Measurements from ENCODE around the gene AGRN. TPM values are rescaled to one million over a fixed set of nuclear protein-coding genes. Genes with fewer than 3 reads are reported as not detected.
A peak's percentile ranks its signal among the peaks of the same experiment; 100 is the strongest.
"Not testable (repeated sequence)": the region's sequence is repeated elsewhere in the genome, so short reads cannot be mapped to it uniquely, and the experiment has no call there.

The AGRN gene
- polyA plus RNA-seq, 1 experiment: 41.2 TPM

DNA sequence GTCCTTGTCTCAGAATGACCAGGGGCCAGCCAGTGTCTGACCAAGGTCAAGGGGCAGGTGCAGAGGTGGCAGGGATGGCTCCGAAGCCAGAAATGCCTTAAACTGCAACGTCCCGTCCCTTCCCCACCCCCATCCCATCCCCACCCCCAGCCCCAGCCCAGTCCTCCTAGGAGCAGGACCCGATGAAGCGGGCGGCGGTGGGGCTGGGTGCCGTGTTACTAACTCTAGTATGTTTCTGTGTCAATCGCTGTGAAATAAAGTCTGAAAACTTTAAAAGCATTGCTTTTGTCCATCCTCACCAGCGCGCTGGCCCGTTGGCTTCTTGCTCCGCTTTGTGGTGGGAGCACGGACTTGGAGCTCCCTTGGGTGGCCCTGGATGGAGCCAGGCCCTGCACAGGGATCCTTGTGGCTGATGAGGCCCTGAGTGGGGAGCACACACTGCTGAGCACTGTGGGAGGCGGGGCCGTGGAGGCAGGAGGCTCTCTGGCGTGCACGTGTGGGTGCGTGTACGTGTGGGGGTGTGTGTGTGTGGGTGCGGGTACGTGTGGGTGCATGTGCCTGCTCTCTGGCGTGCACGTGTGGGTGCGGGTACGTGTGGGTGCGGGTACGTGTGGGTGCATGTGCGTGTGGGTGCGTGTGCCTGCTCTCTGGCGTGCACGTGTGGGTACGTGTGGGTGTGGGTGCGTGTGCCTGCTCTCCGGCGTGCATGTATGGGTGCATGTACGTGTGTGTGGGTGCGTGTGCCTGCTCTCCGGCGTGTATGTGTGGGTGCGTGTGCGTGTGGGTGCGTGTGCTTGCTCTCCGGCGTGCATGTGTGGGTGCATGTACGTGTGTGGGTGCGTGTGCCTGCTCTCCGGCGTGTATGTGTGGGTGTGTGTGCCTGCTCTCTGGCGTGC is 36.2 kb downstream of the AGRN start:
- ChIA-PET POLR2A (no interaction called here), CTCF (interaction anchor here (1.2 to 2.3 kb wide), 3 partner anchors 9 to 73 kb away, joined by 3 to 6 read pairs (median 3); no protein-coding TSS in a partner anchor)
- no peak for DNase-seq (ENCODE audit: low read depth)
- no peaks in the 10 kb centered on the region; the same call in 1 of the 2 replicates for H3K27me3 ChIP-seq (ENCODE audit: control insufficient read depth, insufficient read depth, low read length)
- H3K4me3 ChIP-seq (ENCODE audit: low read depth, low read length): no peak overlapping the region
- peaks cover 24% of the 10 kb centered on the region for H3K36me3 ChIP-seq (ENCODE audit: control insufficient read depth, insufficient read depth, low read length)
- TF ChIP-seq, protein P1, sequence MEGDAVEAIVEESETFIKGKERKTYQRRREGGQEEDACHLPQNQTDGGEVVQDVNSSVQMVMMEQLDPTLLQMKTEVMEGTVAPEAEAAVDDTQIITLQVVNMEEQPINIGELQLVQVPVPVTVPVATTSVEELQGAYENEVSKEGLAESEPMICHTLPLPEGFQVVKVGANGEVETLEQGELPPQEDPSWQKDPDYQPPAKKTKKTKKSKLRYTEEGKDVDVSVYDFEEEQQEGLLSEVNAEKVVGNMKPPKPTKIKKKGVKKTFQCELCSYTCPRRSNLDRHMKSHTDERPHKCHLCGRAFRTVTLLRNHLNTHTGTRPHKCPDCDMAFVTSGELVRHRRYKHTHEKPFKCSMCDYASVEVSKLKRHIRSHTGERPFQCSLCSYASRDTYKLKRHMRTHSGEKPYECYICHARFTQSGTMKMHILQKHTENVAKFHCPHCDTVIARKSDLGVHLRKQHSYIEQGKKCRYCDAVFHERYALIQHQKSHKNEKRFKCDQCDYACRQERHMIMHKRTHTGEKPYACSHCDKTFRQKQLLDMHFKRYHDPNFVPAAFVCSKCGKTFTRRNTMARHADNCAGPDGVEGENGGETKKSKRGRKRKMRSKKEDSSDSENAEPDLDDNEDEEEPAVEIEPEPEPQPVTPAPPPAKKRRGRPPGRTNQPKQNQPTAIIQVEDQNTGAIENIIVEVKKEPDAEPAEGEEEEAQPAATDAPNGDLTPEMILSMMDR (IDR thresholded peaks at IDR 0.05; ENCODE audit: insufficient read depth, low read depth, low read length): no peak

DNA sequence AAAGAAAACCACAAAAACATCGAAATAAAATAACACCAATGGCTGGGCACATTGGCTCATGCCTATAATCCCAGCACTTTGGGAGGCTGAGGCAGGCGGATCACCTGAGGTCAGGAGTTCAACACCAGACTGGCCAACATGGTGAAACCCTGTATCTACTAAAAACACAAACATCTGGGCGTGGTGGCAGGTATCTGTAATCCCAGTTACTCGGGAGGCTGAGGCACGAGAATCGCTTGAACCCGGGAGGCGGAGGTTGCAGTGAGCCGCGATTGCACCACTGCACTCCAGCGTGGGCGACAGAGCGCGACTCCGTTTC is 37.8 kb downstream of the AGRN start:
- H3K27me3 ChIP-seq (ENCODE audit: control insufficient read depth, insufficient read depth, low read length); DNase-seq (ENCODE audit: low read depth); POLR2A ChIA-PET; H3K4me3 ChIP-seq (ENCODE audit: low read depth, low read length): not testable (repeated sequence)
- peaks cover 16% of the 10 kb centered on the region for H3K36me3 ChIP-seq (ENCODE audit: control insufficient read depth, insufficient read depth, low read length)
- CTCF ChIA-PET: interaction anchor here (0.7 kb wide), 1 partner anchor 102 kb away, joined by 3 read pairs; no protein-coding TSS in a partner anchor

GRCh38 chr1:1058088-1058905 is 38.4 kb downstream of the AGRN start:
- peak overlapping the region; percentile 49; the same call in 1 of the 2 replicates for H3K4me3 ChIP-seq (ENCODE audit: low read depth, low read length)
- TF ChIP-seq, protein P1 (IDR thresholded peaks at IDR 0.05; ENCODE audit: insufficient read depth, low read depth, low read length): no peak
- ChIA-PET CTCF (interaction anchor here (1.0 to 8.5 kb wide), 8 partner anchors 10 to 74 kb away, joined by 3 to 157 read pairs (median 5); partner anchors contain the start of genes HES4 and PERM1), POLR2A (no interaction called here)
- H3K27me3 ChIP-seq (ENCODE audit: control insufficient read depth, insufficient read depth, low read length): no peaks in the 10 kb centered on the region; the same call in 1 of the 2 replicates
- no peak for DNase-seq (ENCODE audit: low read depth)
- peaks cover 11% of the 10 kb centered on the region for H3K36me3 ChIP-seq (ENCODE audit: control insufficient read depth, insufficient read depth, low read length)

GRCh38 chr1:1058921-1059493 is 39.1 kb downstream of the AGRN start:
- Histone ChIP-seq H3K27me3 (ENCODE audit: control insufficient read depth, insufficient read depth, low read length) (no peaks in the 10 kb centered on the region; the same call in 1 of the 2 replicates), H3K4me3 (ENCODE audit: low read depth, low read length) (peak overlapping the region; percentile 49), H3K36me3 (ENCODE audit: control insufficient read depth, insufficient read depth, low read length) (peaks cover 7% of the 10 kb centered on the region)
- TF ChIP-seq, protein P1 (IDR thresholded peaks at IDR 0.05; ENCODE audit: insufficient read depth, low read depth, low read length): peak; percentile 14; the same call in 1 of the 2 replicates
- ChIA-PET POLR2A (no interaction called here), CTCF (interaction anchor here (0.9 to 8.5 kb wide), 10 partner anchors 10 to 75 kb away, joined by 3 to 157 read pairs (median 6); partner anchors contain the start of genes HES4 and PERM1)
- DNase-seq (ENCODE audit: low read depth): no peak

DNA sequence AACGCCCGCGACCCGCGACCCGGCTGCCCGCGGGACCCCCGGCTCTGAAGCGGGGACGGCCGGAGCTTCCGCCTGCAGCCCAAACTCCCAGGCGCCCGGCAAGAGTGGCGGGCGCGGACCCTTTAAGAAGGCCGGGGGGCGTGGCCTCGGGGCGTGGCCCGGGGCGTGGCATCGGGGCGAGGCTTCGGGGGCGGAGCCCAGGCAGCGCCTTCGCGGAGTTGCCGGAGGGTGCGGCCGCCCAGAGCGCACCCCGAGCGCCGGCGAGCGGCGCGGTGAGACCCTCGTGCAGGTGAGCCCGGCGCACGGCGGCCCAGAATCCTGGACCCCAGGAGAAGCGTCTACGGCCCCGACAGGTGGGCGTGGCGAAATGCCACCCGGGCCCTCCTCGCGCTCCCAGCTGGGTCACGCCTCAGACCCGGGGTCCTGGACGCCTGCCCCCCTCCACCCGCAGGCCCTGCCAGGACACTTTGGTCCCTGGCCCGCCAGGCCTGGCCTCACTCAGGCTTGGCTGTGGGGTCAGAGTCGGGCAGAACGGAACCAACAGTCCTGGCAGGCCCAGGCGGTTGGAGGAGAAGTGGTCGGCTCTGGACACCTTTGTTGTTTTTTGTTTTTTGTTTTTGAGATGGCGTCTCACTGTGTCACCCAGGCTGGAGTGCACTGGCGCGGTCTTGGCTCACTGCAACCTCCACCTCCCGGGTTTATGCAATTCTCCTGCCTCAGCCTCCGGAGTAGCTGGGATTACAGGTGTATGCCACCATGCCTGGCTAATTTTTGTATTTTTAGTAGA is 39.8 kb downstream of the AGRN start:
- TF ChIP-seq, protein P1 (IDR thresholded peaks at IDR 0.05; ENCODE audit: insufficient read depth, low read depth, low read length): no peak
- Histone ChIP-seq H3K4me3 (ENCODE audit: low read depth, low read length) (peak overlapping the region; percentile 49), H3K36me3 (ENCODE audit: control insufficient read depth, insufficient read depth, low read length) (peaks cover 5% of the 10 kb centered on the region), H3K27me3 (ENCODE audit: control insufficient read depth, insufficient read depth, low read length) (no peaks in the 10 kb centered on the region; the same call in 1 of the 2 replicates)
- ChIA-PET POLR2A (interaction anchor here (0.7 kb wide), 1 partner anchor 288 kb away, joined by 4 read pairs; no protein-coding TSS in a partner anchor), CTCF (interaction anchor here (0.9 to 8.5 kb wide), 9 partner anchors 9 to 76 kb away, joined by 3 to 157 read pairs (median 6); partner anchors contain the start of genes HES4 and PERM1)
- DNase-seq (ENCODE audit: low read depth): no peak
